GM12878 (cell line): ENCODE results near the gene CACUL1. TPM values are rescaled to one million over a fixed set of nuclear protein-coding genes. Genes with fewer than 3 reads are reported as not detected.

Experiments
- ATAC-seq: fragments of 200-7000 bp; cut with Tn5 transposase; 3 replicates; pipeline ENCODE4 v1.9.1; 2020; ENCODE audit warnings: mild to moderate bottlenecking, moderate library complexity
- BruUV-seq: library from RNA; stranded (reverse); fragments of 400-500 nt; replicated peaks from 2 replicates; lab custom pipeline; 2021; lab: Mats Ljungman, UMichigan
- CTCF ChIA-PET: fragments of 300-600 bp; sonication (Branson Sonifier 250); formaldehyde crosslinking; extraction: SDS; loops from one replicate; lab custom pipeline; 2021; ENCODE audit warnings: inconsistent platforms; lab: Yijun Ruan, JAX
- POLR2A ChIA-PET: fragments of 350-600 bp; formaldehyde crosslinking; extraction: SDS; loops from one replicate; lab custom pipeline; 2021; ENCODE audit warnings: inconsistent platforms; lab: Charles Lee
- RAD21 ChIA-PET: fragments of 300-600 bp; sonication (Branson Sonifier 250); formaldehyde crosslinking; loops from one replicate; lab custom pipeline; 2023; ENCODE audit warnings: antibody characterized with exemption; ENCODE audit not compliant: unreplicated experiment; lab: Charles Lee
- SMC1A ChIA-PET: fragments of 300-600 bp; sonication (Branson Sonifier 250); formaldehyde crosslinking; loops from one replicate; lab custom pipeline; 2023; ENCODE audit not compliant: unreplicated experiment, uncharacterized antibody; lab: Charles Lee
- DNase-seq: peaks from one replicate; pipeline ENCODE4 v3.0.0-alpha.2; 2011; ENCODE audit warnings: low read depth, low spot score
- FAIRE-seq: peaks from 3 replicates; lab custom pipeline; 2011; peaks lifted over from hg19 to GRCh38; lab: Jason Lieb, UNC
- H2AFZ ChIP-seq: 2 replicates; pipeline ENCODE4 v1.6.0; 2011; ENCODE audit warnings: low read depth, low read length, control low read depth; ENCODE audit not compliant: control insufficient read depth
- H3K27ac ChIP-seq: 2 replicates; pipeline ENCODE4 v1.5.1; 2011; ENCODE audit warnings: control low read depth; ENCODE audit not compliant: control insufficient read depth, insufficient read depth
- H3K27me3 ChIP-seq, 2 experiments: replicated peaks in 1 of 2; 2 replicates each; pipeline versions ENCODE4 v1.6.0 to v1.6.1; 2011; ENCODE audit warnings: low read length in 1 of 2; ENCODE audit not compliant: control insufficient read depth in 2 of 2, insufficient read depth in 2 of 2
- H3K36me3 ChIP-seq, 2 experiments: 2 replicates each; pipeline ENCODE4 v1.5.1; 2011; ENCODE audit warnings: low read length in 1 of 2; ENCODE audit not compliant: control insufficient read depth in 2 of 2, insufficient read depth in 2 of 2
- H3K4me1 ChIP-seq: 2 replicates; pipeline ENCODE4 v1.6.1; 2011; ENCODE audit warnings: mild to moderate bottlenecking, low read length, moderate library complexity, mixed read lengths; ENCODE audit not compliant: control insufficient read depth, insufficient read depth
- H3K4me2 ChIP-seq: 2 replicates; pipeline ENCODE4 v1.6.0; 2011; ENCODE audit warnings: control low read depth; ENCODE audit not compliant: control insufficient read depth, insufficient read depth
- H3K4me3 ChIP-seq: fragments of 200-600 bp; sonication (generic); 2 replicates; pipeline ENCODE4 v1.5.1; 2016
- H3K79me2 ChIP-seq: 2 replicates; pipeline ENCODE4 v1.6.0; 2011; ENCODE audit warnings: low read length; ENCODE audit not compliant: control insufficient read depth, insufficient read depth
- H3K9ac ChIP-seq: 2 replicates; pipeline ENCODE4 v1.8.0; 2011; ENCODE audit warnings: low read length, control low read depth, mixed read lengths; ENCODE audit not compliant: control insufficient read depth, insufficient read depth
- H3K9me3 ChIP-seq: replicated peaks from 3 replicates; pipeline ENCODE4 v1.5.1; 2011; ENCODE audit warnings: mild to moderate bottlenecking, low read length; ENCODE audit not compliant: control insufficient read depth, insufficient read depth
- H4K20me1 ChIP-seq: 2 replicates; pipeline ENCODE4 v1.6.0; 2011; ENCODE audit not compliant: control insufficient read depth, insufficient read depth
- BACH1 ChIP-seq: fragments of 450-650 bp; IDR thresholded peaks from 2 replicates; pipeline ENCODE4 v1.6.1; 2017; ENCODE audit warnings: mild to moderate bottlenecking, borderline replicate concordance
- BHLHE40 ChIP-seq, 2 experiments: fragments of 450-650 bp in 1 of 2; IDR thresholded peaks; 2 replicates each; pipeline ENCODE4 v1.6.1; 2011 to 2017; ENCODE audit warnings: low read depth in 2 of 2, borderline replicate concordance in 1 of 2, improper control_type of control experiment in 1 of 2, low read length in 1 of 2, mild to moderate bottlenecking in 1 of 2
- BMI1 ChIP-seq: fragments of 450-650 bp; IDR thresholded peaks from 2 replicates; pipeline ENCODE4 v1.6.1; 2016; ENCODE audit warnings: mild to moderate bottlenecking, moderate library complexity, borderline replicate concordance
- CHD2 ChIP-seq: IDR thresholded peaks from 2 replicates; pipeline ENCODE4 v1.6.1; 2011; ENCODE audit warnings: low read depth, low read length, improper control_type of control experiment, borderline replicate concordance
- ETV6 ChIP-seq, 2 experiments: fragments of 450-650 bp in 1 of 2; IDR thresholded peaks in 1 of 2; conservative IDR thresholded peaks in 1 of 2; 2 replicates each; pipeline ENCODE4 v1.6.1; 2014; ENCODE audit warnings: antibody characterized with exemption in 1 of 2, borderline replicate concordance in 1 of 2, low read depth in 1 of 2, mild to moderate bottlenecking in 1 of 2, moderate library complexity in 1 of 2
- GABPA ChIP-seq: IDR thresholded peaks from 2 replicates; pipeline ENCODE4 v1.6.1; 2014; ENCODE audit warnings: antibody characterized with exemption, low read depth, mild to moderate bottlenecking, inconsistent platforms
- IRF4 ChIP-seq: IDR thresholded peaks from 2 replicates; pipeline ENCODE4 v1.6.1; 2011; ENCODE audit warnings: low read depth, low read length
- IRF5 ChIP-seq: fragments of 450-650 bp; IDR thresholded peaks from 2 replicates; pipeline ENCODE4 v1.6.1; 2017; ENCODE audit warnings: borderline replicate concordance
- POLR2AphosphoS2 ChIP-seq: IDR thresholded peaks from 2 replicates; pipeline ENCODE4 v1.6.1; 2011; ENCODE audit warnings: low read depth, mild to moderate bottlenecking, low read length, improper control_type of control experiment, moderate library complexity
- RELA ChIP-seq: fragments of 450-650 bp; IDR thresholded peaks from 2 replicates; pipeline ENCODE4 v1.8.0; 2014; ENCODE audit warnings: borderline replicate concordance; ENCODE audit not compliant: partially characterized antibody
- SMAD5 ChIP-seq: IDR thresholded peaks from 2 replicates; pipeline ENCODE4 v1.6.1; 2016; ENCODE audit warnings: antibody characterized with exemption, low read depth
- YY1 ChIP-seq: IDR thresholded peaks from 2 replicates; pipeline ENCODE4 v1.6.1; 2011; ENCODE audit warnings: low read depth, mild to moderate bottlenecking, low read length
- ZNF687 ChIP-seq: fragments of 450-650 bp; IDR thresholded peaks from 2 replicates; pipeline ENCODE4 v1.6.1; 2017; ENCODE audit warnings: mild to moderate bottlenecking, moderate library complexity
- WGBS: methylation state at CpG from one replicate; pipeline ENCODE4 v1.1.6; 2016; ENCODE audit warnings: low lambda C conversion rate; ENCODE audit not compliant: insufficient replicate concordance, insufficient coverage; ENCODE audit errors: missing lambda C conversion rate; 5-methylcytosine and 5-hydroxymethylcytosine counted together
- in situ Hi-C: fragments of 300-500 bp; cut with MboI; formaldehyde crosslinking; loops from 9 replicates; pipeline ENCODE4 v1.14.3; 2018; ENCODE audit warnings: mixed read lengths
- intact Hi-C: fragments of 100-400 bp; cut with micrococcal nuclease; formaldehyde crosslinking; loops from one replicate; pipeline ENCODE4 v1.14.2; 2022; ENCODE audit not compliant: unreplicated experiment
- polyA plus RNA-seq, 11 experiments: library from polyadenylated mRNA; depleted of rRNA in 4 of 11; unstranded in 6 of 11; stranded (reverse) in 5 of 11; fragments of >200 nt; fragmentation: Nextera tagmentation in 4 of 11; fragmentation: Illumina TruSeq in 1 of 11; extraction: Ambion mirVana in 4 of 11; extraction: Trizol in 1 of 11; gene quantifications; 1 replicate in 1 of 11; 2 replicates in 10 of 11; pipeline versions ENCODE4 v1.2.1 to v1.2.3, GENCODE V29; 2011 to 2016; ENCODE audit warnings: inconsistent platforms in 2 of 11, missing spikeins in 2 of 11, low read depth in 1 of 11
- total RNA-seq, 4 experiments: library from RNA; depleted of rRNA in 3 of 4; stranded (reverse); fragments of >200 nt in 3 of 4; fragmentation: Illumina TruSeq in 1 of 4; extraction: Trizol in 1 of 4; gene quantifications; 2 replicates each; pipeline versions ENCODE4 v1.2.1 to v1.2.3, GENCODE V29; 2013 to 2021

CACUL1 gene
- total and polyA plus RNA-seq, 10 of the 15 experiments (the other 5 are each of a cell fraction or from before 2014, with no cell fraction given) = 7.4 to 23.2 (median 13.0) TPM

- no peak overlapping the region for H3K4me3 ChIP-seq
- FAIRE-seq (no peak), DNase-seq (no peak)
- TF ChIP-seq ETV6 (conservative IDR thresholded peaks at IDR 0.05 in 1 of 2, IDR thresholded peaks at IDR 0.05 in 1 of 2; ENCODE audit: borderline replicate concordance in 1 of 2, low read depth in 1 of 2) = no peak
- TF ChIP-seq BHLHE40 (IDR thresholded peaks at IDR 0.05; ENCODE audit: borderline replicate concordance in 1 of 2, low read depth in 2 of 2, low read length in 1 of 2) = no peak
- TF ChIP-seq GABPA = no peak
- TF ChIP-seq IRF4 = no peak
- no peak for TF ChIP-seq BACH1
- TF ChIP-seq RELA = no peak
- TF ChIP-seq CHD2 = no peak
- TF ChIP-seq, all 136 proteins: peak for 0
- no peaks in the 10 kb centered on the region for H3K36me3 ChIP-seq
- H3K4me1 ChIP-seq = no peaks in the 10 kb centered on the region
- ChIA-PET CTCF (interaction anchor here (0.6 kb wide), 1 partner anchor 211 kb away, joined by 3 read pairs; no protein-coding TSS in a partner anchor), SMC1A (interaction anchor here (1.4 kb wide), 1 partner anchor 10 kb away, joined by 4 read pairs; no protein-coding TSS in a partner anchor), RAD21 (interaction anchor here (0.8 kb wide), 1 partner anchor 87 kb away, joined by 3 read pairs; the partner anchor contains the start of gene CACUL1), POLR2A (no interaction called here)
- BruUV-seq = no TSS peak
- H2AFZ ChIP-seq = no peak overlapping the region
- H3K9me3 ChIP-seq = no peaks in the 10 kb centered on the region
- in situ Hi-C loops (no loop called here), intact Hi-C loops (no loop called here)
- no peak overlapping the region for H3K4me2 ChIP-seq
- no peak overlapping the region for H3K27ac ChIP-seq
- no peak overlapping the region for H3K9ac ChIP-seq
- WGBS = 74% methylated on average over 4 of the region's 4 CpGs
- H3K79me2 ChIP-seq = no peaks in the 10 kb centered on the region
- H3K27me3 ChIP-seq = no peaks in the 10 kb centered on the region
- ATAC-seq = no peak
- no peaks in the 10 kb centered on the region; the same call in 1 of the 2 replicates for H4K20me1 ChIP-seq
Observed at GRCh38 chr10:118667732-118668131, 87.0 kb downstream of the CACUL1 start.

- ChIA-PET POLR2A (no interaction called here), CTCF (no interaction called here), RAD21 (no interaction called here), SMC1A (no interaction called here)
- intact Hi-C loops = no loop called here
- Histone ChIP-seq H3K4me2 (no peak overlapping the region), H3K36me3 (no peaks in the 10 kb centered on the region), H4K20me1 (no peaks in the 10 kb centered on the region; the same call in 1 of the 2 replicates), H3K4me3 (no peak overlapping the region), H2AFZ (no peak overlapping the region), H3K27ac (no peak overlapping the region), H3K4me1 (no peaks in the 10 kb centered on the region), H3K27me3 (no peaks in the 10 kb centered on the region; a peak in 1 of 4 replicates), H3K9ac (no peak overlapping the region), H3K79me2 (no peaks in the 10 kb centered on the region), H3K9me3 (no peaks in the 10 kb centered on the region)
- BruUV-seq = no TSS peak
- FAIRE-seq = no peak
- 76% methylated on average over 4 of the region's 4 CpGs for WGBS
- in situ Hi-C loops = no loop called here
- DNase-seq = no peak
- ATAC-seq = no peak
- TF ChIP-seq ZNF687 = no peak
- no peak for TF ChIP-seq SMAD5
- TF ChIP-seq IRF5 = no peak
- no peak for TF ChIP-seq CHD2
- no peak for TF ChIP-seq BMI1
- TF ChIP-seq YY1 = no peak
- no peak for TF ChIP-seq POLR2AphosphoS2
Observed at GRCh38 chr10:118666350-118666749, 88.4 kb downstream of the CACUL1 start.
